ENCODE results near the gene FCER1G.
"Not testable (repeated sequence)": the region's sequence is repeated elsewhere in the genome, so short reads cannot be mapped to it uniquely, and the experiment has no call there.

DNA sequence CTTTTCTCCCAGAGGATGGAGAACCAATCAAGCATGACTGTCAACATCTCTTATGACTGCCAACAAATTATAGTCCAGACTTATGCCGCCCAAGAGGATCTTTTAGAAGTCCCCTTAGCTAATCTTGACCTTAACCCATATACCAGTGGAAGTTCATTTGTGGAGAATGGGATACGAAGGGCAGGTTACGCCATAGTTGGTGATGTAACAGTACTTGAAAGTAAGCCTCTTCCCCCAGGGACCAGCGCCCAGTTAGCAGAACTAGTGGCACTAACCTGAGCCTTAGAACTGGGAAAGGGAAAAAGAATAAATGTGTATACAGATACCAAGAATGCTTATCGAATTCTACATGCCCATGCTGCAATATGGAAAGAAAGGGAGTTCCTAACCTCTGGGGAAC is 40.2 kb downstream of the FCER1G start:
- TF ChIP-seq CTCF (IDR thresholded peaks at IDR 0.05; ENCODE audit: insufficient read depth, low read length, poor library complexity, severe bottlenecking); EZH2phosphoT487 (conservative IDR thresholded peaks at IDR 0.05; ENCODE audit: low read length): not testable (repeated sequence)

Measured in SU-DHL-6 (cell line).